Ovary (tissue), 9 donors: Measurements from ENCODE around the gene PRDM15. TPM values are rescaled to one million over a fixed set of nuclear protein-coding genes. Genes with fewer than 3 reads are reported as not detected.

Experiments
- DNase-seq, 5 donors: peaks; one replicate each; pipeline ENCODE4 v3.0.0-alpha.2; 2019 to 2020
- H3K27ac ChIP-seq, 2 donors: fragments of 200-600 bp; one replicate each; pipeline versions ENCODE4 v1.5.1 to v1.8.0; 2019 to 2022
- H3K27me3 ChIP-seq: fragments of 200-600 bp; one replicate; pipeline ENCODE4 v1.8.0; 2022
- H3K36me3 ChIP-seq: fragments of 200-600 bp; sonication (generic); one replicate; pipeline ENCODE4 v1.5.1; 2019
- H3K4me1 ChIP-seq: one replicate; pipeline ENCODE4 v1.8.1; 2013; ENCODE audit warnings: mild to moderate bottlenecking, moderate library complexity; ENCODE audit not compliant: insufficient read depth
- H3K4me3 ChIP-seq: fragments of 200-600 bp; sonication (generic); one replicate; pipeline ENCODE4 v1.5.1; 2017
- H3K9me3 ChIP-seq, 2 donors: fragments of 200-600 bp in 1 of 2; sonication (generic) in 1 of 2; one replicate each; pipeline versions ENCODE4 v1.5.1 to v1.8.1; 2013 to 2019; ENCODE audit warnings: mild to moderate bottlenecking in 1 of 2, moderate library complexity in 1 of 2
- CTCF ChIP-seq, 3 donors: fragments of 450-650 bp in 2 of 3; fragments of 200-600 bp in 1 of 3; IDR thresholded peaks; one replicate each; pipeline versions ENCODE4 v1.5.1 to v1.8.0; 2016 to 2022; ENCODE audit warnings: antibody characterized with exemption in 3 of 3, mild to moderate bottlenecking in 1 of 3
- EP300 ChIP-seq: sonication (generic); formaldehyde crosslinking; IDR thresholded peaks from one replicate; pipeline ENCODE4 v1.6.1; 2017; ENCODE audit warnings: antibody characterized with exemption
- POLR2A ChIP-seq: fragments of 450-650 bp; IDR thresholded peaks from one replicate; pipeline ENCODE4 v1.6.1; 2017; ENCODE audit warnings: antibody characterized with exemption, mild to moderate bottlenecking, moderate library complexity
- WGBS, 3 donors: extraction: QIAGEN DNeasy Blood & Tissue Kit in 1 of 3; methylation state at CpG; one replicate each; pipeline versions ENCODE4 v1.1.5 to v1.1.7; 2013 to 2017; 5-methylcytosine and 5-hydroxymethylcytosine counted together
- intact Hi-C, 4 donors: fragments of 100-400 bp; cut with DNase I; formaldehyde crosslinking; loops; one replicate each; pipeline versions ENCODE4 v1.11.0 to v1.15.1; 2022 to 2023
- polyA plus RNA-seq, 2 donors: library from polyadenylated mRNA; stranded (reverse); fragments of 200-250 nt in 1 of 2; fragments of 350-450 nt in 1 of 2; fragmentation: Illumina TruSeq in 1 of 2; extraction: RNeasy Lipid Tissue Mini Kit (QIAGEN cat#74804) in 1 of 2; gene quantifications; one replicate each; pipeline ENCODE4 v1.2.3, GENCODE V29; 2013 to 2014
- total RNA-seq, 7 donors: library from RNA; depleted of rRNA in 2 of 7; stranded (reverse); fragments of >200 nt in 2 of 7; fragmentation: NEBNext Ultra II Directional in 3 of 7; extraction: Animal tissue kit (Norgen Biotek cat#: 25700) in 3 of 7; gene quantifications; one replicate each; pipeline versions ENCODE4 v1.1.0 to v1.2.4, GENCODE V29; 2016 to 2023
- donor health status: DM: no; HTN: no; CAD: no; lungs with moderate emphysema.
- donor health status: DM: no; HTN: no; CAD: no.
- donor health status: Bipolar disorder and iron deficiency.
- donor health status: DM: yes; HTN: yes; CAD: no.
- donor health status: DM: no; HTN: no; CAD: no.
- donor health status: DM: yes; HTN: yes; CAD: no.

The PRDM15 gene
- total and polyA plus RNA-seq, 9 donors = 2.0 to 10.9 (median 5.9) TPM

- no peak overlapping the region for H3K4me3 ChIP-seq
- no peaks in the 10 kb centered on the region for H3K4me1 ChIP-seq
- no peaks in the 10 kb centered on the region for H3K9me3 ChIP-seq
- WGBS, 3 donors = 7 to 12% (median 8%) methylated on average over 26 of the region's 26 CpGs
- H3K36me3 ChIP-seq = no peaks in the 10 kb centered on the region
- H3K27me3 ChIP-seq = no peaks in the 10 kb centered on the region
- intact Hi-C loops = no loop called here
- TF ChIP-seq CTCF (IDR thresholded peaks at IDR 0.05) (no peak), POLR2A (no peak)
- no peak for DNase-seq
- H3K27ac ChIP-seq = no peak overlapping the region
These were observed 111.3 kb downstream of the PRDM15 start for GRCh38 chr21:41767606-41768436.

GRCh38 chr21:41766883-41767605, 112.1 kb downstream of the PRDM15 start, which contains the start of gene RIPK4:
RIPK4 (minus strand) TSS chr21:41767052; CDS start chr21:41767041, 11 bp downstream.
- peak within 1 kb of the TSS in 1 of 2 donors; percentile 16 for H3K27ac ChIP-seq
- H3K4me1 ChIP-seq = no peaks in the 10 kb centered on the region
- DNase-seq = no peak
- 4 to 10% (median 5%) methylated on average over 21 to 53 of the region's 53 CpGs for WGBS, 3 donors
- no peaks in the 10 kb centered on the region for H3K27me3 ChIP-seq
- H3K9me3 ChIP-seq = no peaks in the 10 kb centered on the region
- TF ChIP-seq CTCF (IDR thresholded peaks at IDR 0.05) (no peak), EP300 (no peak), POLR2A (no peak)
- intact Hi-C loops = no loop called here
- H3K36me3 ChIP-seq = no peaks in the 10 kb centered on the region
- peak within 1 kb of the TSS; percentile 23 for H3K4me3 ChIP-seq

GRCh38 chr21:41765973-41766882, 112.9 kb downstream of the PRDM15 start:
- Histone ChIP-seq H3K4me1 (no peaks in the 10 kb centered on the region), H3K9me3 (no peaks in the 10 kb centered on the region), H3K36me3 (no peaks in the 10 kb centered on the region), H3K27ac (peak overlapping the region in 1 of 2 donors; percentile 16), H3K27me3 (no peaks in the 10 kb centered on the region), H3K4me3 (peak overlapping the region; percentile 23)
- no peak for DNase-seq
- WGBS, 3 donors = 5 to 10% (median 9%) methylated on average over 72 to 88 of the region's 88 CpGs
- TF ChIP-seq CTCF (IDR thresholded peaks at IDR 0.05) (no peak), EP300 (no peak), POLR2A (no peak)
- intact Hi-C loops = no loop called here

GRCh38 chr21:41765420-41765821, 113.7 kb downstream of the PRDM15 start:
- Histone ChIP-seq H3K9me3 (no peaks in the 10 kb centered on the region), H3K27me3 (no peaks in the 10 kb centered on the region), H3K4me3 (no peak overlapping the region), H3K36me3 (no peaks in the 10 kb centered on the region), H3K4me1 (no peaks in the 10 kb centered on the region), H3K27ac (no peak overlapping the region)
- TF ChIP-seq POLR2A (no peak), CTCF (IDR thresholded peaks at IDR 0.05) (no peak), EP300 (no peak)
- no peak for DNase-seq
- WGBS, 3 donors = 77 to 82% (median 81%) methylated on average over 11 of the region's 11 CpGs
- intact Hi-C loops = no loop called here
